ENCODE data around the gene TMEM232.

The TMEM232 gene

GRCh38 chr5:110506378-110506777 lies 220.1 kb downstream of the TMEM232 start:
- no peak for DNase-seq

- no peak for DNase-seq
Measured at GRCh38 chr5:110496276-110496675, 230.2 kb downstream of the TMEM232 start.

DNA sequence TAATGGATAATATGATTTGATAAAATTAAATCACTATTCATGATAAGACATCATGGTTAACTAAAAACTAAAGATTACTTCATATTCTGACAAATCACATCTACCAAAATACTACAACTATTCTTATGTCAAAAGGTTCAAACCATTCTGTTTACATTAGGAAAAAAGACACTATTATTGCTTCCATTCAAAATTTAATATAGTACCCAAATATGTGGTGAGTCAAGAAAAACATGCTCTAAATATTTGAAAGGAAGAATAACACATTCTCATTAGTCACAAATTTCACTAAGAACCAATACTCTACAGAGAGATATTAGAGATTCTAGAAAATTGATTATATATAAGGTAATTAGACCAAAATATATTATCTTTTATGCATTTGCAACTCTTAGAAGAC lies 234.0 kb downstream of the TMEM232 start:
- DNase-seq: no peak

- DNase-seq: no peak
Measured at GRCh38 chr5:110478895-110479294, 247.6 kb downstream of the TMEM232 start.

DNA sequence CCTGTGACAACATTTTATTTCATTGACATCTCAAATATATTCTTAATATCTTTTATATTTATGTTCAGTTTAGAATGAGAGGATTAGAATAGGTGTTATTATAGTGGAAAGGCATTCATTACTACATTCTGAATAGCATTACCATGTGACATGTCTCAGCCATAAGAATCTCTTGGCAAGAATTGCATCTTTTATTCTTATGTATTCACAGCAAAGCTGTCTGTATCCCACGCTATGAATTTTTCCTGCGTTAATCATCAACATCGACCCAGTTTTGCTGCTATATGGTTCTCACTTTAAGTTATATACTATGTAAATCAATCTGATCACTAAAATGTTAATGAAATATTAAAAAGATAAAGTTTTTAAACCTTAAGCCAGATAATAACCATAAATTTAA lies 248.6 kb downstream of the TMEM232 start:
- DNase-seq: no peak

- DNase-seq: no peak
Measured at GRCh38 chr5:110476164-110476563, 250.3 kb downstream of the TMEM232 start.

GRCh38 chr5:110475529-110475928 lies 250.9 kb downstream of the TMEM232 start:
- DNase-seq: no peak

- DNase-seq: no peak
Measured at GRCh38 chr5:110469486-110469885, 257.0 kb downstream of the TMEM232 start.

DNA sequence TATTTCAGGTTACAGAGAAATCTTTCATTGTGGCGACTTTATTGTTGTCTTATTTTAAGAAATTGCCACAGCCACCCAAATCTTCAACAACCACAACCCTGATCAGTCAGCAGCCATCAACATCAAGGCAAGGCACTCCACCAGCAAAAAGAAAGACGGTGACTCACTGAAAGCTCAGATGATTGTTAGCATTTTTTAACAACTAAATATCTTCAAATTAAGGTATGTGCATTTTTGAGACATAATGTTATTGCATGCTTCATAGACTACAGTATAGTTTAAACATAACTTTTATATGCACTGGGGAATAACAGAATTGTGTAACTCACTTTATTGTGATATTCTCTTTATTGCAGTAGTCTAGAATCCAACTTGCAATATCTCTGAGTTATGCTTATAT lies 263.4 kb downstream of the TMEM232 start:
- DNase-seq: no peak

DNA sequence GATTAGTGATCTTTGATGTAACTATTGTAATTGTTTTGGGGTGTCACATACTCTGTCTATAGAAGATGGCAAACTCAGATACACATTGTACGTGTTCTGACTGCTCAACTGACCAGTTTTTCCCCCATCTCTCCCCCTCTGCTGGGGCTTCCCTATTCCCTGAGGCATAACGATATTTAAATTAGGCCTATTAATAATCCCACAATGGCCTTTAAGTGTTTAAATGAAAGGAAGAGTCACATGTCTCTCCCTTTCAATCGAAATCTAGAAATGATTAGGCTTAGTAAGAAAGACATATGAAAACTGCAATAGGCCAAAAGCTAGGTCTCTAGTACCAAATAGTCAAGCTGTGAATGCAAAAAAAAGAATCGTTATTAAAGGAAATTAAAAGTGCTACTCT lies 265.6 kb downstream of the TMEM232 start:
- DNase-seq: no peak

DNA sequence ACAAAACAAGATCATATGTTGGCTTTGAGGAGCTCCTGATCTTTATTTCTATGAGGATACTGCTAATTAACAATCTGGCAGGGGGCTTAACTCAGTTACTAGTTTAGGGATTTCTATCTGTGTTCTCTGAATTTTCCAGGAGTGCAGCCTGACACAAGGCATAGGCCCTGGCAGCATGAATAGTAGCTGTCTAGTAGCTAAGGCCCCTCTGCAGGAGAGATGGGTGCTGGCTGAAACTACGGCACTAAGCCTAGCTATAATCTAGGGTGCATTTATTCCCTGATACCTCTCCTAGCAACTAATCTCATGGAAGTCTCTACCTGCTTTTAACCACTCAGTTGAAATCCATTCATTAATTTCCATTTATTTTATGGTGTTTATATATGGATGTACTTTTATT lies 268.2 kb downstream of the TMEM232 start:
- no peak for DNase-seq

GRCh38 chr5:110442856-110443255 lies 283.6 kb downstream of the TMEM232 start:
- DNase-seq: no peak

DNA sequence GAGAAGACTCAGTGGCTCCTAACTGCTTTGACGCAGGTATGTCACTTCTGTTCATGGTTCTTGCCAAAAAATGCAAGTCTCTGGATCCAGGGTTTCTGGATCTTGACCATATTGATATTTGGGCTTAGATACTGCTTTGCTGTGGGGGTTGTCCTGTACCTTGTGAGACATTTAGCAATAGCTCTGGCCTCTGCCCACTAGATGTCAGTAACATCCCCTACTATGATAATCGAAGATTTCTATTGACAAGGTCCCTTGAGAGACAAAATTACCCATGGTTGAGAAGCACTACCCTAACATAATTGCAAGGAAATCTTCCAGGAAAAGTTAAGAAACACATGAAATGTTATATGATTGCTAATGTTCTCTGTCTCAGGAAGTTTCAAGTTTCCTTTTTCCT lies 285.4 kb downstream of the TMEM232 start:
- no peak for DNase-seq

DNA sequence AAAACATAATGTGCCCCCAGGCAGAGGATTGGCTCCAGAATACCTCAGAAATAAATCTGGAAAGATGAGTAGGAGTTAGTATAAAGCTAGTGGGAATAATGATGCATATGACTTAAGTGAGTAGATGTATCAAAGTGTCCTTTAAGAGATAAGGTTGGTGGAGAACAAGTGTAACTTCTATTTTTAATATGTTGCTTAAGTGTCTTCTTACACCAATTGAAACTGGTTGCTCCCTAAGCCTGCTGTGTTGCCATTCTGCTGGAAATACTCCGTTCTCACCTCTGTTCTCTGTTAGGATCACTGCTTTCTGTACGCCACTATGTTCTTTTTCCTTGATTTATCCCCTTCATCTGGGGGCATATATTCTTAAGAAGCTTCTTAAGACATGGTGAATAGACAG lies 286.4 kb downstream of the TMEM232 start:
- DNase-seq: no peak

- no peak for DNase-seq
Measured at GRCh38 chr5:110439296-110439695, 287.2 kb downstream of the TMEM232 start.

- no peak for DNase-seq
Measured at GRCh38 chr5:110435207-110435606, 291.3 kb downstream of the TMEM232 start.

- no peak for DNase-seq
Measured at GRCh38 chr5:110431603-110432002, 294.9 kb downstream of the TMEM232 start.

- DNase-seq: no peak
Measured at GRCh38 chr5:110414360-110414759, 312.1 kb downstream of the TMEM232 start.

GRCh38 chr5:110413856-110414255 lies 312.6 kb downstream of the TMEM232 start:
- DNase-seq: no peak

DNA sequence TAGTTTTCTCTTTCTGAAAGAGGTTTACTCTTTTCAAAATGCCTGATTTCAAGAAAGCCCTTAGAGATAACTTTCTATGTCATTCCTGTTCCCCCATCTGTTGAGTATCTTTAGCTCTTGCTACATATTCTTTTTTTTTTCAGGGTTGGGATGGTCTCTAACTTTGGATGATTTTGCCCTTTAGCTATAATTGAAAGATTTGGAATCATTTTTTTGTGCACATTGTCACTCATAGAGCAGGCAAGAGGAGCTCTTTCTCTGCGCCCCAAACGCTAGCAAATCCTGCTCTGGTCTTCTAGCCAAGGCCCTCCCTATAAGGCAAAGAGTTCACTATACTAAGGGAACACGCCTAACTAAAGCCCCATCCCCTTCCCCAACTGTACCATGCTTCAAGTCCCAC lies 316.9 kb downstream of the TMEM232 start:
- no peak for DNase-seq

DNA sequence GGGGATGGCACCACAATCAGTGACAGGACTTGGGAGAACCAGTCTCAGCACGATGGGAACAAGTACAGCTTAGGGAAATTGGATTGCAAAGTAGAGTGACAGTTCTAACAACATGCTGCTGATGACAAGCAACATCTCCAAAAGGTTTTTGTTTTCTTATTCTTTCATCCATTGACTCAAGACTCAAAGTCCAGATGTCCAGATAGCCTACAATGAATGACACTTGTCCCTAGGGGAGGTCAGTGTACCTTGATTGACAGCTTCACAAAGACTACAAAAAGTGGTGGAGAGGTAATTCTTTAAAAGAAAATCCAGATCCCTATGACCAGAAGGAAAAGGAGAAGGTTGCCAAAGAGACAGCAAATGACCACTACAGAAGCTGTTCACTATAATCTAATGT lies 323.9 kb downstream of the TMEM232 start:
- DNase-seq: no peak

GRCh38 chr5:110401881-110402280 lies 324.6 kb downstream of the TMEM232 start:
- no peak for DNase-seq

DNA sequence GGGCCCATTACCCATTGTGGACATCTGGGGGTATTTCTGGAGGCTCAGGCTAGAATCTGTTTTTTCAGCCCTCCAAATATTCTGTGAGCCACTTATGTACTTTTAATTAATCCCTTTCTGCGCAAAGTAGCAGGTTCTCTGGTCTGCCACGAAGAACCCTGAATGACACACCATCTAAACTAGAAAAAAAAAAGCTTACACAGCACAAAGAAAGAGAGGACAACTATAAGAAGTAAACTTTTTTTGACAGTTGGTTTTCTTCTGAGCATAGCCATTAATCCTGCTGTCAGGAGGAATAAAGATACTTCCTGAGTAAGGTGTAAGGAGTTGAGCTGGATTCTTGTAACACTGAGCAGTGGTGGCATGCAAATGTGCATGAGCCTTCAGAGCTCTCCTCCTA lies 327.5 kb downstream of the TMEM232 start:
- DNase-seq: no peak

DNA sequence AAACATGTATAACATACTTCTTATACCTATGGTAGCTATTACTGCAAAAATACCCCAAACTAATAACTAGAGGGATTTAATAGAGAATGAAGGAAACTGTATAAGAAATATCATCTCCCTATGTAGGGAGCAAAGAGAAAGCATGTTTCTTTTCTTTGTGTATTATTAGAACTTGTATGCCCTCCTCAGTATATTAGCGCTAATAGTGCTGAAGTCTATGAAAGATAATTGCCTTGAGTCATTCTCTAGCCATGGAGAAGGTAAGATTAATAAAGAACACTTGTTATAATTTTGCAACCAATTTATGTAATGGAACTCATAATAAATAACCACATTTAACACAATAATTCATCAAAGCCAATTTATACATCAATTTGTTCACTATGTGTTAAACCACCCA lies 329.2 kb downstream of the TMEM232 start:
- DNase-seq: no peak

- DNase-seq: no peak
Measured at GRCh38 chr5:110386782-110387181, 339.7 kb downstream of the TMEM232 start.

DNA sequence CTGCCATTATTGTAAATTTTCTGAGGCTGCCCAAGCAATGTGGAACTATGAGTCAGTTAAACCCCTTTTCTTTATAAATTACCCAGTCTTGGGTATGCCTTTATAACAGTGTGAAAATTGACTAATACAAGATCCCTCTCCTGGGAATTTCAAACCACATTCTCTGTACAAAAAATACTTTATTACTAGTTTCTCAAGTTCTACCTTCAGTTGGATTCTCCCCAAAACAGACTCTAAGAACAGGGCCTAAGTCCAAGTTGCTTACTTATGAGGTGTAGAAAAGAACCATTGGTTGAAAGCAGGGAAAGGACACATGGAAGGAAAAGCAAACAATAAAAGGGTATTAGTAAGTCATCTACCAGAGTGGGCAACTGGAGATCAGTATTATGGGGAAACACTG lies 343.2 kb downstream of the TMEM232 start:
- DNase-seq: no peak
